ENCODE data around the gene GHRHR. TPM values are rescaled to one million over a fixed set of nuclear protein-coding genes. Genes with fewer than 3 reads are reported as not detected.

The GHRHR gene
- not detected for total RNA-seq
- polyA plus RNA-seq: not detected

GRCh38 chr7:30963842-30964241 is at the start of gene GHRHR:
TSS of gene GHRHR (plus strand) at chr7:30963953. CDS start at chr7:30964069, 116 bp downstream.
- H3K9me3 ChIP-seq (ENCODE audit: control insufficient read depth in 2 of 2, low read length in 2 of 2): no peaks in the 10 kb centered on the region
- H3K4me3 ChIP-seq (ENCODE audit: low read depth, low read length): no peak within 1 kb of the TSS
- peaks cover 5% of the 10 kb centered on the region for H3K27me3 Mint-ChIP-seq
- H3K36me3 Mint-ChIP-seq: no peaks in the 10 kb centered on the region
- H3K9me3 Mint-ChIP-seq: peaks cover 0 to 2% (median 0%) of the 10 kb centered on the region in 7 donors
- H3K4me1 ChIP-seq (ENCODE audit: control insufficient read depth, insufficient read depth, low read length, poor library complexity, severe bottlenecking): no peaks in the 10 kb centered on the region
- ATAC-seq (ENCODE audit: low read depth in 2 of 2): no peak
- H3K27me3 ChIP-seq (ENCODE audit: control insufficient read depth, insufficient read depth, low read length): no peaks in the 10 kb centered on the region
- H3K4me3 Mint-ChIP-seq: no peak within 1 kb of the TSS
- no peak within 1 kb of the TSS for H3K27ac Mint-ChIP-seq
- H3K27ac ChIP-seq (ENCODE audit: insufficient read depth, low read length, poor library complexity, severe bottlenecking): no peak within 1 kb of the TSS
- no peaks in the 10 kb centered on the region for H3K36me3 ChIP-seq (ENCODE audit: control insufficient read depth, insufficient read depth, low read length)
- no peak for DNase-seq
- no peaks in the 10 kb centered on the region for H3K4me1 Mint-ChIP-seq

GRCh38 chr7:30914596-30914995 is 49.2 kb upstream of the GHRHR start:
- DNase-seq: no peak
- ATAC-seq (ENCODE audit: low read depth in 2 of 2): no peak
- no peaks in the 10 kb centered on the region for H3K9me3 Mint-ChIP-seq
- no peak overlapping the region for H3K27ac Mint-ChIP-seq
- H3K4me3 Mint-ChIP-seq: no peak overlapping the region
- H3K27me3 Mint-ChIP-seq: no peaks in the 10 kb centered on the region
- Histone ChIP-seq H3K27ac (ENCODE audit: insufficient read depth, low read length, poor library complexity, severe bottlenecking) (no peak overlapping the region), H3K9me3 (ENCODE audit: control insufficient read depth in 2 of 2, low read length in 2 of 2) (no peaks in the 10 kb centered on the region), H3K27me3 (ENCODE audit: control insufficient read depth, insufficient read depth, low read length) (no peaks in the 10 kb centered on the region), H3K36me3 (ENCODE audit: control insufficient read depth, insufficient read depth, low read length) (no peaks in the 10 kb centered on the region), H3K4me3 (ENCODE audit: low read depth, low read length) (no peak overlapping the region), H3K4me1 (ENCODE audit: control insufficient read depth, insufficient read depth, low read length, poor library complexity, severe bottlenecking) (no peaks in the 10 kb centered on the region)
- H3K4me1 Mint-ChIP-seq: no peaks in the 10 kb centered on the region
- H3K36me3 Mint-ChIP-seq: no peaks in the 10 kb centered on the region

GRCh38 chr7:30915005-30915601 is 48.6 kb upstream of the GHRHR start:
- Mint-ChIP-seq H3K4me3 (no peak overlapping the region), H3K9me3 (no peaks in the 10 kb centered on the region), H3K4me1 (no peaks in the 10 kb centered on the region), H3K27ac (no peak overlapping the region), H3K27me3 (no peaks in the 10 kb centered on the region), H3K36me3 (no peaks in the 10 kb centered on the region)
- no peak for ATAC-seq (ENCODE audit: low read depth in 2 of 2)
- Histone ChIP-seq H3K9me3 (ENCODE audit: control insufficient read depth in 2 of 2, low read length in 2 of 2) (no peaks in the 10 kb centered on the region), H3K27me3 (ENCODE audit: control insufficient read depth, insufficient read depth, low read length) (no peaks in the 10 kb centered on the region), H3K27ac (ENCODE audit: insufficient read depth, low read length, poor library complexity, severe bottlenecking) (no peak overlapping the region), H3K36me3 (ENCODE audit: control insufficient read depth, insufficient read depth, low read length) (no peaks in the 10 kb centered on the region), H3K4me1 (ENCODE audit: control insufficient read depth, insufficient read depth, low read length, poor library complexity, severe bottlenecking) (no peaks in the 10 kb centered on the region), H3K4me3 (ENCODE audit: low read depth, low read length) (no peak overlapping the region)
- DNase-seq: no peak

GRCh38 chr7:30915751-30916150 is 48.0 kb upstream of the GHRHR start:
- no peaks in the 10 kb centered on the region for H3K9me3 ChIP-seq (ENCODE audit: control insufficient read depth in 2 of 2, low read length in 2 of 2)
- H3K4me1 ChIP-seq (ENCODE audit: control insufficient read depth, insufficient read depth, low read length, poor library complexity, severe bottlenecking): no peaks in the 10 kb centered on the region
- Mint-ChIP-seq H3K27ac (no peak overlapping the region), H3K9me3 (no peaks in the 10 kb centered on the region), H3K36me3 (no peaks in the 10 kb centered on the region), H3K27me3 (no peaks in the 10 kb centered on the region), H3K4me3 (no peak overlapping the region), H3K4me1 (no peaks in the 10 kb centered on the region)
- H3K27me3 ChIP-seq (ENCODE audit: control insufficient read depth, insufficient read depth, low read length): no peaks in the 10 kb centered on the region
- ATAC-seq (ENCODE audit: low read depth in 2 of 2) (no peak), DNase-seq (no peak)
- no peak overlapping the region for H3K4me3 ChIP-seq (ENCODE audit: low read depth, low read length)
- H3K36me3 ChIP-seq (ENCODE audit: control insufficient read depth, insufficient read depth, low read length): no peaks in the 10 kb centered on the region
- H3K27ac ChIP-seq (ENCODE audit: insufficient read depth, low read length, poor library complexity, severe bottlenecking): no peak overlapping the region

- H3K36me3 ChIP-seq (ENCODE audit: control insufficient read depth, insufficient read depth, low read length): no peaks in the 10 kb centered on the region
- no peaks in the 10 kb centered on the region for H3K9me3 Mint-ChIP-seq
- H3K36me3 Mint-ChIP-seq: no peaks in the 10 kb centered on the region
- H3K4me1 Mint-ChIP-seq: no peaks in the 10 kb centered on the region
- no peak overlapping the region for H3K27ac ChIP-seq (ENCODE audit: insufficient read depth, low read length, poor library complexity, severe bottlenecking)
- H3K9me3 ChIP-seq (ENCODE audit: control insufficient read depth in 2 of 2, low read length in 2 of 2): no peaks in the 10 kb centered on the region
- H3K4me1 ChIP-seq (ENCODE audit: control insufficient read depth, insufficient read depth, low read length, poor library complexity, severe bottlenecking): no peaks in the 10 kb centered on the region
- H3K27me3 ChIP-seq (ENCODE audit: control insufficient read depth, insufficient read depth, low read length): no peaks in the 10 kb centered on the region
- H3K4me3 Mint-ChIP-seq: no peak overlapping the region
- no peak overlapping the region for H3K27ac Mint-ChIP-seq
- DNase-seq (no peak), ATAC-seq (ENCODE audit: low read depth in 2 of 2) (no peak)
- no peaks in the 10 kb centered on the region for H3K27me3 Mint-ChIP-seq
- no peak overlapping the region for H3K4me3 ChIP-seq (ENCODE audit: low read depth, low read length)
Observed at GRCh38 chr7:30916255-30916654, 47.5 kb upstream of the GHRHR start.

GRCh38 chr7:30916767-30917166 is 47.0 kb upstream of the GHRHR start:
- no peak overlapping the region for H3K4me3 ChIP-seq (ENCODE audit: low read depth, low read length)
- Mint-ChIP-seq H3K4me1 (no peaks in the 10 kb centered on the region), H3K27ac (no peak overlapping the region), H3K36me3 (no peaks in the 10 kb centered on the region), H3K4me3 (no peak overlapping the region), H3K9me3 (no peaks in the 10 kb centered on the region), H3K27me3 (no peaks in the 10 kb centered on the region)
- no peaks in the 10 kb centered on the region for H3K4me1 ChIP-seq (ENCODE audit: control insufficient read depth, insufficient read depth, low read length, poor library complexity, severe bottlenecking)
- ATAC-seq (ENCODE audit: low read depth in 2 of 2) (no peak), DNase-seq (no peak)
- H3K27ac ChIP-seq (ENCODE audit: insufficient read depth, low read length, poor library complexity, severe bottlenecking): no peak overlapping the region
- H3K36me3 ChIP-seq (ENCODE audit: control insufficient read depth, insufficient read depth, low read length): no peaks in the 10 kb centered on the region
- no peaks in the 10 kb centered on the region for H3K27me3 ChIP-seq (ENCODE audit: control insufficient read depth, insufficient read depth, low read length)
- no peaks in the 10 kb centered on the region for H3K9me3 ChIP-seq (ENCODE audit: control insufficient read depth in 2 of 2, low read length in 2 of 2)

GRCh38 chr7:30917216-30917893 is 46.4 kb upstream of the GHRHR start:
- Mint-ChIP-seq H3K27ac (no peak overlapping the region), H3K27me3 (no peaks in the 10 kb centered on the region), H3K36me3 (no peaks in the 10 kb centered on the region)

GRCh38 chr7:30918676-30919075 is 45.1 kb upstream of the GHRHR start:
- DNase-seq: no peak
- ATAC-seq (ENCODE audit: low read depth in 2 of 2): no peak

More at GRCh38 chr7:30917216-30917893, 46.4 kb upstream of the GHRHR start:
- Mint-ChIP-seq H3K4me3 (no peak overlapping the region), H3K9me3 (no peaks in the 10 kb centered on the region), H3K4me1 (no peaks in the 10 kb centered on the region)
- DNase-seq (no peak), ATAC-seq (ENCODE audit: low read depth in 2 of 2) (no peak)
- H3K36me3 ChIP-seq (ENCODE audit: control insufficient read depth, insufficient read depth, low read length): no peaks in the 10 kb centered on the region
- H3K27ac ChIP-seq (ENCODE audit: insufficient read depth, low read length, poor library complexity, severe bottlenecking): no peak overlapping the region
- no peaks in the 10 kb centered on the region for H3K9me3 ChIP-seq (ENCODE audit: control insufficient read depth in 2 of 2, low read length in 2 of 2)
- no peaks in the 10 kb centered on the region for H3K4me1 ChIP-seq (ENCODE audit: control insufficient read depth, insufficient read depth, low read length, poor library complexity, severe bottlenecking)
- no peak overlapping the region for H3K4me3 ChIP-seq (ENCODE audit: low read depth, low read length)
- H3K27me3 ChIP-seq (ENCODE audit: control insufficient read depth, insufficient read depth, low read length): no peaks in the 10 kb centered on the region

More at GRCh38 chr7:30918676-30919075, 45.1 kb upstream of the GHRHR start:
- Mint-ChIP-seq H3K4me1 (no peaks in the 10 kb centered on the region), H3K27me3 (no peaks in the 10 kb centered on the region), H3K9me3 (no peaks in the 10 kb centered on the region), H3K36me3 (no peaks in the 10 kb centered on the region), H3K4me3 (no peak overlapping the region), H3K27ac (no peak overlapping the region)
- H3K4me3 ChIP-seq (ENCODE audit: low read depth, low read length): no peak overlapping the region
- H3K4me1 ChIP-seq (ENCODE audit: control insufficient read depth, insufficient read depth, low read length, poor library complexity, severe bottlenecking): no peaks in the 10 kb centered on the region
- H3K27ac ChIP-seq (ENCODE audit: insufficient read depth, low read length, poor library complexity, severe bottlenecking): no peak overlapping the region
- no peaks in the 10 kb centered on the region for H3K27me3 ChIP-seq (ENCODE audit: control insufficient read depth, insufficient read depth, low read length)
- H3K36me3 ChIP-seq (ENCODE audit: control insufficient read depth, insufficient read depth, low read length): no peaks in the 10 kb centered on the region
- no peaks in the 10 kb centered on the region for H3K9me3 ChIP-seq (ENCODE audit: control insufficient read depth in 2 of 2, low read length in 2 of 2)

Measured in CD4-positive, CD25-positive, alpha-beta regulatory T cell (primary cell).